IMR-90 (cell line): ENCODE data around the gene NUDT4B. TPM values are rescaled to one million over a fixed set of nuclear protein-coding genes. Genes with fewer than 3 reads are reported as not detected.
"Not testable (repeated sequence)": the region's sequence is repeated elsewhere in the genome, so short reads cannot be mapped to it uniquely, and the experiment has no call there.

ENCODE experiments used
- ATAC-seq: fragments of 200-7000 bp; cut with Tn5 transposase; 2 replicates; pipeline ENCODE4 v1.9.1; 2020; ENCODE audit warnings: low read depth, mild to moderate bottlenecking, moderate library complexity
- BruUV-seq: library from RNA; stranded (reverse); fragments of 400-500 nt; replicated peaks from 2 replicates; lab custom pipeline; 2021; lab: Mats Ljungman, UMichigan
- CTCF ChIA-PET: fragments of 300-600 bp; formaldehyde crosslinking; extraction: SDS; loops from one replicate; lab custom pipeline; 2021; ENCODE audit warnings: antibody characterized with exemption; lab: Yijun Ruan, JAX
- POLR2A ChIA-PET: fragments of 300-600 bp; sonication (Branson Sonifier 250); formaldehyde crosslinking; loops from one replicate; lab custom pipeline; 2022; ENCODE audit warnings: antibody characterized with exemption; ENCODE audit not compliant: unreplicated experiment; lab: Charles Lee
- DNase-seq: peaks from one replicate; pipeline ENCODE4 v3.0.0; 2013
- H2AFZ ChIP-seq: replicated peaks from 2 replicates; pipeline ENCODE3; 2013; ENCODE audit warnings: low read length, mild to moderate bottlenecking; ENCODE audit not compliant: poor library complexity
- H2AK5ac ChIP-seq: 2 replicates; pipeline ENCODE4 v1.6.1; 2013; ENCODE audit warnings: low read depth, low read length, inconsistent platforms
- H2AK9ac ChIP-seq: replicated peaks from 2 replicates; pipeline ENCODE3; 2013; ENCODE audit warnings: mild to moderate bottlenecking, low read depth, low read length, moderate library complexity; ENCODE audit not compliant: poor library complexity
- H2BK120ac ChIP-seq: 2 replicates; pipeline ENCODE4 v1.6.1; 2013; ENCODE audit warnings: low read depth, low read length, inconsistent platforms
- H2BK15ac ChIP-seq: 3 replicates; pipeline ENCODE4 v1.6.1; 2013; ENCODE audit warnings: low read depth, low read length, inconsistent platforms
- H2BK20ac ChIP-seq: 2 replicates; pipeline ENCODE4 v1.6.1; 2013; ENCODE audit warnings: low read depth, mild to moderate bottlenecking, inconsistent platforms, low read length, moderate library complexity
- H2BK5ac ChIP-seq: 2 replicates; pipeline ENCODE4 v1.6.1; 2013; ENCODE audit warnings: mild to moderate bottlenecking, low read depth, low read length, inconsistent platforms; ENCODE audit not compliant: poor library complexity, severe bottlenecking
- H3K14ac ChIP-seq: replicated peaks from 2 replicates; pipeline ENCODE4 v1.6.1; 2013; ENCODE audit warnings: low read depth, low read length, inconsistent platforms
- H3K18ac ChIP-seq: 2 replicates; pipeline ENCODE4 v1.6.1; 2013; ENCODE audit warnings: low read depth, low read length, control low read depth
- H3K23ac ChIP-seq: 2 replicates; pipeline ENCODE4 v1.6.1; 2013; ENCODE audit warnings: low read depth, low read length, inconsistent platforms
- H3K27ac ChIP-seq: 2 replicates; pipeline ENCODE4 v1.5.1; 2013; ENCODE audit warnings: mild to moderate bottlenecking, control low read depth, low read length; ENCODE audit not compliant: insufficient read depth
- H3K27me3 ChIP-seq: 2 replicates; pipeline ENCODE4 v1.6.1; 2013; ENCODE audit warnings: low read length; ENCODE audit not compliant: control insufficient read depth, insufficient read depth
- H3K36me3 ChIP-seq: 2 replicates; pipeline ENCODE4 v1.6.1; 2013; ENCODE audit warnings: low read length, mixed read lengths; ENCODE audit not compliant: control insufficient read depth, insufficient read depth
- H3K4ac ChIP-seq: 2 replicates; pipeline ENCODE4 v1.6.1; 2013; ENCODE audit warnings: low read depth, low read length, inconsistent platforms
- H3K4me1 ChIP-seq: 2 replicates; pipeline ENCODE4 v1.6.1; 2013; ENCODE audit warnings: low read length, mixed read lengths; ENCODE audit not compliant: control insufficient read depth, insufficient read depth
- H3K4me2 ChIP-seq: 2 replicates; pipeline ENCODE4 v1.6.1; 2013; ENCODE audit warnings: low read depth, mild to moderate bottlenecking, control low read depth, low read length, moderate library complexity
- H3K4me3 ChIP-seq: 2 replicates; pipeline ENCODE4 v1.5.1; 2013; ENCODE audit warnings: low read depth, mild to moderate bottlenecking, control low read depth, low read length, moderate library complexity; ENCODE audit not compliant: insufficient read depth
- H3K56ac ChIP-seq: 2 replicates; pipeline ENCODE4 v1.6.1; 2013; ENCODE audit warnings: low read length, inconsistent platforms; ENCODE audit not compliant: insufficient read depth; ENCODE audit errors: extremely low read depth
- H3K79me1 ChIP-seq, 2 experiments: 2 replicates each; pipeline ENCODE4 v1.6.1; 2013; ENCODE audit warnings: low read length in 2 of 2, inconsistent platforms in 1 of 2, low read depth in 1 of 2
- H3K9ac ChIP-seq: 2 replicates; pipeline ENCODE4 v1.6.1; 2013; ENCODE audit warnings: low read depth, low read length, control low read depth
- H3K9me1 ChIP-seq: 2 replicates; pipeline ENCODE4 v1.6.1; 2013; ENCODE audit warnings: low read length, inconsistent platforms; ENCODE audit not compliant: insufficient read depth
- H3K9me3 ChIP-seq: 2 replicates; pipeline ENCODE4 v1.6.1; 2013; ENCODE audit warnings: low read length; ENCODE audit not compliant: control insufficient read depth, insufficient read depth
- H4K20me1 ChIP-seq: 2 replicates; pipeline ENCODE4 v1.6.1; 2013; ENCODE audit warnings: low read length, inconsistent platforms; ENCODE audit not compliant: insufficient read depth
- H4K5ac ChIP-seq: 2 replicates; pipeline ENCODE4 v1.6.1; 2013; ENCODE audit warnings: mild to moderate bottlenecking, low read depth, low read length, control low read depth
- H4K8ac ChIP-seq, 2 experiments: 2 replicates each; pipeline ENCODE4 v1.6.1; 2013; ENCODE audit warnings: low read depth in 2 of 2, low read length in 2 of 2, control low read depth in 1 of 2, inconsistent platforms in 1 of 2
- H4K91ac ChIP-seq: 2 replicates; pipeline ENCODE4 v1.6.1; 2013; ENCODE audit warnings: low read depth, low read length, inconsistent platforms; ENCODE audit not compliant: insufficient read depth
- WGBS, 2 experiments: methylation state at CpG; one replicate each; pipeline versions ENCODE4 v1.1.5 to v1.1.7; 2013; ENCODE audit warnings: missing lambda C conversion rate in 2 of 2; ENCODE audit not compliant: insufficient read length in 1 of 2; ENCODE audit errors: extremely low coverage in 2 of 2; 5-methylcytosine and 5-hydroxymethylcytosine counted together
- dilution Hi-C: fragments of 300-500 bp; cut with HindIII; formaldehyde crosslinking; loops from one replicate; pipeline ENCODE4 v1.14.3; 2018; ENCODE audit warnings: low sequenced_read_pairs; ENCODE audit not compliant: unreplicated experiment
- in situ Hi-C: fragments of 300-500 bp; cut with MboI; formaldehyde crosslinking; loops from 3 replicates; pipeline ENCODE4 v1.14.3; 2019; ENCODE audit warnings: low sequenced_read_pairs, inconsistent platforms, mixed read lengths
- intact Hi-C: fragments of 100-400 bp; cut with micrococcal nuclease; formaldehyde crosslinking; loops from 2 replicates; pipeline ENCODE4 v1.10.0; 2022
- polyA plus RNA-seq, 3 experiments: library from polyadenylated mRNA; depleted of rRNA; stranded (reverse); fragments of >200 nt; gene quantifications; 2 replicates each; pipeline ENCODE4 v1.2.3, GENCODE V29; 2012; ENCODE audit warnings: low replicate concordance in 1 of 3
- total RNA-seq: library from RNA; depleted of rRNA; stranded (reverse); fragments of >200 nt; gene quantifications from 2 replicates; pipeline ENCODE4 v1.2.3, GENCODE V29; 2012

The NUDT4B gene
- total and polyA plus RNA-seq, 2 of the 4 experiments (the other 2 are of a cell fraction): 10.6 to 19.9 TPM

DNA sequence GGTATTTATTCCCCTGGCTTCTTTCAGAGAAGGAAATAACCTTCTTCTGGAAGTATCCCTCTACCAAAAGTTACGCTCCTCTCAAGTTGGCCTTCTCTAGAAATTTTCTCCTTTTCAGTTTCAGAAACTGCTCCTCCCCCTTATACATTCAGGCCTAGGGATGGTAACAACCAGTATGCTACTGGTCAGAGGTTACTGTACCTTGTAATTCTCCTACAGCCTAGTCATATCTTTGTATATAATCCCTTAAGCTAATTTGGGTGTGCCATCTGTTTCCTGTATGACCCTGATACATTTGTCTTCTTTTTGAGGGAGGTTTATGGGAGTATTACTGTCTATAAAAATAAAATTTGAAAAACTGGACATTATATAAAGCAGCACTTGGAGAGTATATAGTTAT is 29.1 kb downstream of the NUDT4B start:
- H2AK9ac ChIP-seq, H4K8ac ChIP-seq, CTCF ChIA-PET, H3K36me3 ChIP-seq, H3K9me3 ChIP-seq, H3K9ac ChIP-seq, intact Hi-C loops, H3K9me1 ChIP-seq, DNase-seq, H3K4me3 ChIP-seq, H3K4me1 ChIP-seq, BruUV-seq, H3K18ac ChIP-seq, H2BK120ac ChIP-seq, H3K27ac ChIP-seq, H3K14ac ChIP-seq, H3K27me3 ChIP-seq, ATAC-seq, H3K4ac ChIP-seq, H2BK15ac ChIP-seq, H4K91ac ChIP-seq, H3K4me2 ChIP-seq, H2BK20ac ChIP-seq, H3K23ac ChIP-seq, H3K79me1 ChIP-seq, H3K56ac ChIP-seq, dilution Hi-C loops, H2AFZ ChIP-seq, H2BK5ac ChIP-seq, in situ Hi-C loops, H2AK5ac ChIP-seq, H4K20me1 ChIP-seq, POLR2A ChIA-PET, H4K5ac ChIP-seq: not testable (repeated sequence)
- no CpG with 5 or more reads among the region's 1 CpG for WGBS, 2 experiments

DNA sequence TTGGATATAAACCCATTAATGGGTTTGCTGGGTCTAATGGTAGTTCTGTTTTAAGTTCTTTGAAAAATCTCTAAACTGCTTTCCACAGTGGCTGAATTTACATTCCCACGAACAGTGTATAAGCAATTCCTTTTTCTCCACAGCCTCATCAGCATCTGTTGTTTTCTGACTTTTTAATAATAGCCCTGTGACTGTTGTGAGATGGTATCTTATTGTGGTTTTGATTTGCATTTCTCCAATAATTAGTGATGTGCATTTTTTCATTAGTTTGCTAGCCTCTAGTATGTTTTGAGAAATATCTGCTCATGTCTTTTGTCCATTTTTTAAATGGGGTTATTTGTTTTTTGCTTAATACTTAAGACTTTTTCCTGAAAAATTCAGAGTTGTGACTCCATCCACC is 31.8 kb downstream of the NUDT4B start:
- H3K18ac ChIP-seq, H2AFZ ChIP-seq, H3K23ac ChIP-seq, in situ Hi-C loops, H3K27me3 ChIP-seq, H2BK5ac ChIP-seq, H3K4me1 ChIP-seq, H2AK9ac ChIP-seq, H3K9ac ChIP-seq, intact Hi-C loops, H2BK120ac ChIP-seq, H4K20me1 ChIP-seq, H2AK5ac ChIP-seq, H3K4me3 ChIP-seq, DNase-seq, H3K9me3 ChIP-seq, BruUV-seq, H3K79me1 ChIP-seq, H2BK15ac ChIP-seq, ATAC-seq, H4K91ac ChIP-seq, CTCF ChIA-PET, H3K56ac ChIP-seq, dilution Hi-C loops, H3K36me3 ChIP-seq, H3K4ac ChIP-seq, H2BK20ac ChIP-seq, H4K8ac ChIP-seq, POLR2A ChIA-PET, H3K9me1 ChIP-seq, H3K4me2 ChIP-seq, H3K14ac ChIP-seq, H4K5ac ChIP-seq, H3K27ac ChIP-seq: not testable (repeated sequence)
- no CpG with 5 or more reads among the region's 1 CpG for WGBS, 2 experiments
